Erythroblast (primary cell): ENCODE data around the gene NPW.

Experiments used
- DNase-seq, 2 experiments: peaks; one replicate each; lab custom pipeline; 2025; lab: John Stamatoyannopoulos, UW
- GATA1 ChIP-seq: IDR thresholded peaks from 2 replicates; pipeline ENCODE4 v1.6.1; 2011; ENCODE audit warnings: low read depth, mild to moderate bottlenecking, control low read depth, low read length, moderate library complexity
- POLR2A ChIP-seq: IDR thresholded peaks from 2 replicates; pipeline ENCODE4 v1.6.1; 2011; ENCODE audit warnings: mild to moderate bottlenecking, low read length

Gene NPW

DNA sequence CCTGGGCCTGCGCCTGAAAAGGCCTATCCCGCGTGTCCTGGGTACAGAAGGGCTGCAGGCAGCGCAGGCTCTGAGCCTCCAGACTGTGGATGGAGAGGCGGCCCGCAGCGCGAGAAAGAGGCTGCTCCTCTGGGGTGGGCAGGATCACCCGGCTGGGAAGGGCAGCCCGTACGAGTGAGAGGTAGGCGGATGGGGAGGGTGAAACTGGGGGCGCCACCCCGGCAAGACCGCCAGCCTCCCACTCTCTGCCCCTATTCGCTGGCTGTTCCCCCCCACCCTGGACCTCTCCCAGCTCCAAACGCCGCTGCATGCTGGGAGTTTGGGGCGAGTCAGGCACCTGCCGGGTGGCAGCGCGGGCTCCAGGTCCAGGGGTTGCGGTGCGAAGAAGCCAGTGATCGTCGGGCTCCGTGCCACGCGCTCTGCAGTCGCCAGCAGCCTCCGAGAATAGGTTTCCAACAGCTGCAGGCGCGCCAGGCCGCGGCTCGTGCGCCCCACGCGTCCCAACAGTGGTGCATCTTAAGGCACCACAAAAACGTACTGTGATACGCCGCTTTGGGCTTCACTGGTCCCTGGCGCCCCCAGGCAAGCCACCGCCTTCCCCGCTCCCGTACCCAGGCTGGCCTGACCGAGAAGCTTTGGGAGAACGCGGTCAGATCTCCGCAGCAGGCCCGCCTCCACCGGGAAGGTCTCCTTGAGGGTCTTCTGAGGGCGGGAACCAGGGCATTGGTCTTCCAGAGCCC lies 39.4 kb upstream of the NPW start:
- DNase-seq, result no peak
- TF ChIP-seq GATA1 (no peak), POLR2A (no peak)

DNA sequence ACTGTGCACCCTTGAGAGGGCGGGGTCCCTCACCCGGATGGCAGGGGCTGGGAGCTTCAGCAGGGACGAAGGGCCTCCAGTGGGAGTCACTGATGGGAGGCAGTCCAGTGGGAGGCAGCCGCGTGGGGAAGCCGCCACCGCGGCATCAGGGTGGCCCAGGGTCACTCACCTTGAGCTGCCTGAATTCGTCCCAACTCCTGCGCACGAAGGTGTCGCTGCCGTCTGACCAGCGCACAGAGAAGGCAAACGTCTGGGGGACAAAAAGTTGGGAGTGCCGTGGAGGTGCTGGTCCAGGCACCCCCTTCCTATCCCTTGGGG lies 38.9 kb upstream of the NPW start:
- DNase-seq, result no peak
- no peak for TF ChIP-seq GATA1
- no peak for TF ChIP-seq POLR2A

DNA sequence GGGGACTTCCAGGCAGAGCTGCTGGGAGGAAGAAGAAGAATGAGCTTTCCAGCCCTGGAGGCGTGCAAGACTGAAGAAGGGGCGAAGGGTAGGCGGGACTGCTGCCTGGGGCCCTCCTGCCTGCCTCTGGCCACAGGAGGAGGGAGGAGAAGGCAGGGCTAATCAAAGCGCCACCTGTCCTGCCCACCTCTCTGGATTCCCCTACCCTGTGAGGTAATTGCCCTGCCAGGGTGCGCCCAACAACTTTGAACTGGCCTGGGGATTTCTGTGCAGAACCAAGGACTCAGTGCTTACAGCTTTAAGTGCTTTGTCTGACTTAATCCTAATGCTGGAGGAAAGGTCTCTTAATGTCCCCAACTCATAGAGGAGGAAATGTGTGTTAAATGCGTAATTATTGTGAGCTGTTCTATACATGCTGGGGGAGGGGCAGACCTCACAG lies 38.2 kb upstream of the NPW start, which contains the start of gene NOXO1:
Gene NOXO1, minus strand, starts transcription at position 72 of the 439 bp plus-strand sequence. CDS start 290 bp downstream, outside the sequence.
- DNase-seq, result no peak

DNA sequence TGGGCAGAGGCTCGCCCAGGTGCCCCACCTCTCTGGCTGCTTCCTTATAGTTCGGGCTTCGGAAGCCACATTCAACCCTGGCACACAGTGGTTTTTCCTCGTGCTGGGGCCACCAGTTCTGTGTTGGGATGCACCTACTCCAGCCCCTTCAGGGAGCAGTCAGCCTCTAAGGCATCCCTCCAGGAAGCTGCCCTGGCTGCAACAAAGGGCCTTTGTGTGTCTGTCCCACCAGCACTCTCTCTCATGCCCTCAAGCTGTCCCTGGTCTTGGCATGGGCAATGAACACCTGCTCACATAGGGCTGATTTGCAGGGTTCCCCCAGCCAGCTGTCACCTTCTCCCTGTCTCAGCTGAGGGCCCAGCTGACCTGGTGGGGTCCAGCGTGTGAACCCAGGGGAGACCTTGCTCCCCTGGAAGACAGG lies 37.6 kb upstream of the NPW start:
- DNase-seq, result no peak
- no peak for TF ChIP-seq GATA1
- no peak for TF ChIP-seq POLR2A

More for the DNA sequence above, 38.2 kb upstream of the NPW start, which contains the start of gene NOXO1:
- TF ChIP-seq POLR2A (no peak), GATA1 (no peak)

DNA sequence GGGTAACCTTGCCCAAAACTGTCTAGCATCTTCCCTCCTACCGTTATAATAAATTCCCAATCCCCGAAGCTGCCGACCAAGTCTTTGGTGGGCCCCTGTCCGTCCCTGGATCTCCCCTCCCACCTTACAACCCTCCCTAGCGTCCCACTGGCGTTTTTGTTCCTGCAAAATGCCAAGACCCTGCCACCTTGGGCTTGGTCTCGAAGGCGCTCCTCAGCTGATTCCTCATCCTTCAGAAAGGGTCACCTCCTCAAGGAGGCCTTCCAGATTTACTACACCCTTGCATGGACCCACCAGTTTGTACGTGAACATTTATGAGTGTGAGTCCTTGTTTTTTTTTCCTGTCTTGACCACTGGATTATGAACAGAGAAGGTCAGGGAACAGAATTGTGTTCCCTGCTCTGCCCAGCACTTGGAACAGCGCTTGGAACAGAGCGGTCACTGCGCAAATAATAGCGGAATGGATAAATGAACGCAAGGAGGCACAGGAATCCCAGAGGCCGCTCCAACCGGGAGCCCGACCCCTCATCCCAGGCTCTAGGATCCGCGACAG lies 36.5 kb upstream of the NPW start:
- no peak for DNase-seq
- TF ChIP-seq POLR2A, result no peak
- no peak for TF ChIP-seq GATA1

DNA sequence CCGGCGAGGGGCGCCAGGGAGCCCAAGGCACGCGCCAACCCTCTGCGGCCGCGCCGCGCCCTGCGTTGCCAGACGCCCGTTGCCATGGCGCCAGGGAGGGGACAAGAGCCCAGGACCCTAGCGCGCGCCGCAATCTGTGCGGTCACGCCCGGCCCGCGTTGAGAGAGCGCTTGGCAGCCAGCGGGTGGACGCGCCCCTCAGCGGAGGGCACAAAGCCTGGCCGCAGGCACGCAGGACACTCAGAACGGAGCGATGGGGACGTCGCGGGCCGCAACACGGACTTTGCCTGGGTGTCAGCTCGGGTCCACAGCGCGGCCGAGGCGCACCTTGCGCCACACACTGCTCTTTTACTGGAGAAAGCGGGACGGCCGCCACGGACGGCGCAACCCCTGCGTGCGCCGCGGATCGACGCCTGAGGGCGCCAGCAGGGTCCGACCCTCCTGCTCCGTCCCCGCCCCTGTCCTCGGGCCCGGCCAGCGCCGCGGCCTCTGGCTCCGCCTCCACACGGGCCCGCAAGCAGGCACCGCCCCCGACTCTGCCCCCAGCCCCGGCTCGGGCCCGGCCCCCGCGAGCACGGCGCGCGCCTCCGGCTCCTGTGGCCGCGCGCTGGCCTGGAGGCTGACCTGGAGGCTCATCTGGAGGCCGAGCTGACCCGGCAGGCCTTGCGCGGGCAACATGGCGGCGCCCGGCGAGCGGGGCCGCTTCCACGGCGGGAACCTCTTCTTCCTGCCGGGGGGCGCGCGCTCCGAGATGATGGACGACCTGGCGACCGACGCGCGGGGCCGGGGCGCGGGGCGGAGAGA lies 35.8 kb upstream of the NPW start, which contains the start of gene GFER:
Gene GFER, plus strand, starts transcription at position 650 of the 803 bp plus-strand sequence. Its CDS starts 26 bp downstream, at position 676.
- peak; percentile 93 to 95 for DNase-seq
- TF ChIP-seq POLR2A (peak; percentile 72), GATA1 (no peak)

DNA sequence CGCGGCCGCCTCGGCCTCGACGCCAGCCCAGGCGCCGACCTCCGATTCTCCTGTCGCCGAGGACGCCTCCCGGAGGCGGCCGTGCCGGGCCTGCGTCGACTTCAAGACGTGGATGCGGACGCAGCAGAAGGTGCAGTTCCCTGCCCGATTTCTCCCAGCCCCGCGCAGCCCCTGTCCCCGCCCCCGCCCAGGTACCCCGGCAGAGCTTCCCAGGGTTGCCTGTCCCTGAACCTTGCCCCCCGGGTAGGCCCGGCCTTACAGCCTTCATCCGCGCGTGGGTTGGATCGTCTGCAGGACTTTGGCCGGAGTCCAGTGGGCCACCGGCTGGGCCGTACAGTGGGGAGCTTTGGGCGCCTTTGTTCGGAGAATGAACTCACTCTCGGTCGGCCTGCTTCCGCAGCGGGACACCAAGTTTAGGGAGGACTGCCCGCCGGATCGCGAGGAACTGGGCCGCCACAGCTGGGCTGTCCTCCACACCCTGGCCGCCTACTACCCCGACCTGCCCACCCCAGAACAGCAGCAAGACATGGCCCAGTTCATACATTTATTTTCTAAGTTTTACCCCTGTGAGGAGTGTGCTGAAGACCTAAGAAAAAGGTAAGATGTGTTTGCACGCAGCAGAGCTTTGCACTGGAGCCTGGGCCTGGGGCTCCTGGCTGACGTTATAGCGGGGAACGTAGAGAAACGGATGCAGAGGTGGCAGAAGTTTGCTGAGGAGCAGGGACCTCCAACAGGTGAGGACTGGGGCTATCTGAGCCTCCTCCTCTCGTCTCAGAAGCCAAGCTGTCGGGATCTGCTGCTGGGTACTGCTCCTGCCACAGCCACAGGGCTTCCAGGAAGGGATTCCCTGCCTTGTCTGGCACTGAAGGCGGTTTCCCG lies 35.0 kb upstream of the NPW start:
- no peak for DNase-seq
- peak; percentile 39 for TF ChIP-seq POLR2A
- TF ChIP-seq GATA1, result no peak

DNA sequence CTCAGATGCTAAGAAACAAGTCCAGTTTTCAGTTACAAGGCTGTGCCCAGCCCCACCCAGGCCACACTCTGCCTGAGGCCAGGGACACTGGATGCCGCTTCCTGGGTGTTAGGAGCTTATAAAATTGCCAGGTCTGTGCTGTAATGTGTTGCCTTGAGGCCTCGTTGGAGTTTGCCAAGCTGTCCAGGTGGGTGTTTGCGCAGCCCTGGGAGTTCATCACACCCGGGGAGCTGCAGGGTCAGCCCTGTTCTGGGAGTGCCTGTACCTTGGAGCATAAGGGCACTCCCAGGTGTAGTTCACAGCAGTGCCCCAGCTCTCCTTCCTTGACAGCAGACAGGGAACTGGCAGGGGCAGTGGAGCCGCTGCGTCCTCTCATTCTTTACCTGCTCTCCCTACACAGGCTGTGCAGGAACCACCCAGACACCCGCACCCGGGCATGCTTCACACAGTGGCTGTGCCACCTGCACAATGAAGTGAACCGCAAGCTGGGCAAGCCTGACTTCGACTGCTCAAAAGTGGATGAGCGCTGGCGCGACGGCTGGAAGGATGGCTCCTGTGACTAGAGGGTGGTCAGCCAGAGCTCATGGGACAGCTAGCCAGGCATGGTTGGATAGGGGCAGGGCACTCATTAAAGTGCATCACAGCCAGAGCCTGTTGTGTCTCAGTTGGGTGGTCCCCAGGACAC lies 34.0 kb upstream of the NPW start:
- no peak for TF ChIP-seq POLR2A
- TF ChIP-seq GATA1, result no peak
- no peak for DNase-seq

DNA sequence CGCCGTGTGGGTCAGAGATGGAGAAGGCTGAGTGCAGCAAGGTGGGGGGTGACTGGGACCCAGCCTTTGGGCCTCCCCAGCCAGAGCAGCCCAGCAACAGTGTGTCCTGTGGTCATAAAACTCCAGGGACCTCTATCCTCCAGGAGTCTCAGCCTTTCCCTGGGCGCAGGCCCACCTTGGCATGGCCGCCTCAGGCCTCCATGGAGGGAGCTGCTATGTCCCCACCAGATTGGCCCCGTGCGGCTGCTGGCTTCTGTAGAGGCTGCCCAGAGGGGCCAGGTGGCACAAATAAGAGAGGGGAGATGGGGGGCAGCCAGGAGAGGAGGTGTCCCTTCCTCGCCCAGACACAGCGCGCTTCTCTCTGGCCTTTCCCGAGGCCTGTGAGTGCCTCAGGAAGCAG lies 32.4 kb upstream of the NPW start:
- no peak for DNase-seq
- TF ChIP-seq GATA1 (no peak), POLR2A (no peak)

DNA sequence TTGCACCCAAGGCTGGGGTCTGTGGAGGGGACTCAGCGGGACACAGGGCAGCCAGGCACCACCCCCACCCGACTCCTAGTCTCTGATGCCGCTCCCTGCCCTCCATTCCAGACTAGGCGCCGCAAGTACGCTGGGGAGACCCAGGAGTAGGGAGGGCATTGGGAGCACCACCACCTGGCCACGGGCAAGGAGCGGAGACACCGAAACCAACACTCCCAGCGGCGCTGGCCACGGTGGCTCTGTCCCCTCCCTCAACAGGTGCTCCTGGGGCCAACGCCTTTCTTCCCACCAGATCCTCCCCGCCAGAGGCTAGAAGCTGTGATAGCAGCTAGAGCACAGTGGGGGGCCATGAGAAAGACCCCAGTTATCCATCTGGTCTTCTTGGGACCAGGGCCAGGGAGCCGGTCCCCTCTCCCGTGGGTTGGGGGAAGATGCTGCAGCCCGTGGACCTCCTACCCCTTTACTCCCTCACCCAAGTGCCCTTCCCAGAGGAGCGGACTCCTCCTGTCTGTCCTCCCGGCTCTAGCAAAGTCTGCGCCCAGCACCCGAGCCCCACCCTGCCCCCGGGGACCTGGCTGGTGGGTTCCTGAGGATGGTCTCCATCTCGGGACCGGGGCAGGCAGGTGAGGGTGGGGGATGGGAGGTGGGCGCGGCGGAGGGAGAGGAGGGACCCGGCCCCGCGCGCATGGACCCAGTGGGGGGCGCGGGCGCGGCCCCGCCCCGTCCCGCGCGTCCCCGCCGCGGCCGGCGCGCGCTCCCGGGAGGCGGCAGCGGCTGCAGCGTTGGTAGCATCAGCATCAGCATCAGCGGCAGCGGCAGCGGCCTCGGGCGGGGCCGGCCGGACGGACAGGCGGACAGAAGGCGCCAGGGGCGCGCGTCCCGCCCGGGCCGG lies 30.1 kb upstream of the NPW start, which contains the start of gene SYNGR3:
Gene SYNGR3, plus strand, starts transcription at position 762 of the 892 bp plus-strand sequence. CDS start 133 bp downstream, outside the sequence.
- TF ChIP-seq POLR2A, result no peak
- peak; percentile 27 to 35 for DNase-seq

DNA sequence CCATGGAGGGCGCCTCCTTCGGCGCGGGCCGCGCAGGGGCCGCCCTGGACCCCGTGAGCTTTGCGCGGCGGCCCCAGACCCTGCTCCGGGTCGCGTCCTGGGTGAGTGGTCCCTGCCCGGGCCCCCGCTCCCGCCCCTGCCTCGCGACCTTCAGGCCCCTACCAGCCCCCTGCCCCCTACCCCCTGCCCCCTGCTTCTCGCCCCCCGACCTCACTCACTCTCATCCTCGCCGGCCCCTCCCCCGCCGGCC lies 29.6 kb upstream of the NPW start:
- DNase-seq, result no peak
- TF ChIP-seq GATA1, result no peak
- no peak for TF ChIP-seq POLR2A
